GM12874 (cell line): ENCODE data around the gene SPINK4.

Source experiments
- TF ChIP-seq, protein P1 (sequence below): IDR thresholded peaks from 2 replicates; pipeline ENCODE4 v1.5.1; 2011; ENCODE audit warnings: low read depth, mild to moderate bottlenecking, control low read depth, low read length, moderate library complexity; ENCODE audit not compliant: insufficient read depth

The SPINK4 gene

DNA sequence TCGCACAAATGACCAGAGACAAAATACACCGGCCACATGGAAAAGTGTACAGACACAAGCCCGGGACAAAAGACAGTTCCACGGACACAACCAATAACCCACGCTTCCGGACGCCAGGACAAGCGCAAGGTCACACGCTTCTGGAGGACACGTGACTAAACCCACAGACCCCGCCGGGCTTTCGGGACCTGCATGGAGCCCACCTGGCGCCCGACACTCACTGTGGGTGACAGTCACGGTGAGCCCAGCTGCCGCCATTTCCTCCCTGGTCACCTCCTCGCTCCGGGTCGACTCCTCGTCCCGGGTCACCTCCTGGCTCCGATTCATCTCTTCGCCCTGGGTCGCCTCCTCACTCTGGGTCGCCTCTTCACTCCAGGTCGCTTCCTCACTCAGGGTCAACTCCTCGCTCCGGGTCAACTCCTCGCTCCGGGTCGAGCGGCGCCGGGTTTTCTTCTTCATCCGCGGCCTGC is 24.1 kb downstream of the SPINK4 start:
- TF ChIP-seq, protein P1, sequence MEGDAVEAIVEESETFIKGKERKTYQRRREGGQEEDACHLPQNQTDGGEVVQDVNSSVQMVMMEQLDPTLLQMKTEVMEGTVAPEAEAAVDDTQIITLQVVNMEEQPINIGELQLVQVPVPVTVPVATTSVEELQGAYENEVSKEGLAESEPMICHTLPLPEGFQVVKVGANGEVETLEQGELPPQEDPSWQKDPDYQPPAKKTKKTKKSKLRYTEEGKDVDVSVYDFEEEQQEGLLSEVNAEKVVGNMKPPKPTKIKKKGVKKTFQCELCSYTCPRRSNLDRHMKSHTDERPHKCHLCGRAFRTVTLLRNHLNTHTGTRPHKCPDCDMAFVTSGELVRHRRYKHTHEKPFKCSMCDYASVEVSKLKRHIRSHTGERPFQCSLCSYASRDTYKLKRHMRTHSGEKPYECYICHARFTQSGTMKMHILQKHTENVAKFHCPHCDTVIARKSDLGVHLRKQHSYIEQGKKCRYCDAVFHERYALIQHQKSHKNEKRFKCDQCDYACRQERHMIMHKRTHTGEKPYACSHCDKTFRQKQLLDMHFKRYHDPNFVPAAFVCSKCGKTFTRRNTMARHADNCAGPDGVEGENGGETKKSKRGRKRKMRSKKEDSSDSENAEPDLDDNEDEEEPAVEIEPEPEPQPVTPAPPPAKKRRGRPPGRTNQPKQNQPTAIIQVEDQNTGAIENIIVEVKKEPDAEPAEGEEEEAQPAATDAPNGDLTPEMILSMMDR, result no peak

DNA sequence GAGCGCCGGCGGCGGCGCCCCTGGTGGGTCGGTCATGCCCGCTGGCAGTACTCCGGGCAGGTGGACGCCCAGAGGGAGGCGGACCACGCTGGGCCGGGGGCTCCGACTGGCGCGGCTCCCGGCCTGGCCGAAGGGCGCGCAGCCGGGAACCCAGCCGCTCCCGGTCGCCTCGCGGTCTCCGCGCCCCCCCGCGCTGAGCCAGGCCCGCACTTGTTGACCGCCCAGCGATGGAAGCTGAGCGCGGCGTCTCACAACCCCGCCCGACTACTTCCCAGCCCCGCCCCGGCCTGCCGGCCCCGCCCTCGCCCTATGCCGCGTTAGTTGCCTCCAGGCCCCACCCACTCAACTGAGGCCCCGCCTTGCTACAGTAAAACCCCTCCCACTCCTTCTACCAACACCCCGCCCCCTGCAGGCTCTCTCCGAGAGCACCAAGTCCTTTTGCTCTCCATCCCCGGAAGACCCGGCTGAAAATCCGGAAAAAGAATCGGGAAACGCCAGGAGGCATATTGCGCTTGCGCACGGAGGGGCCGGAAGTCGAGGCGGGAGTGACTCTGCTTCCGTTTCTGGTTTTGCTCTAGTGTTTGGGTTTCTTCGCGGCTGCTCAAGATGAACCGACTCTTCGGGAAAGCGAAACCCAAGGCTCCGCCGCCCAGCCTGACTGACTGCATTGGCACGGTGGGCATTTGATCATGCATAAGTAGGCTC is 24.7 kb downstream of the SPINK4 start, which contains the start of the genes BAG1 and CHMP5:
TSS of gene BAG1 (minus strand) at position 236 of the 705 bp plus-strand sequence.
TSS of gene CHMP5 (plus strand) at position 577 of the 705 bp plus-strand sequence. CDS start at position 607, 30 bp downstream.
- TF ChIP-seq, protein P1, result peak; percentile 3; the same call in 1 of the 2 replicates

DNA sequence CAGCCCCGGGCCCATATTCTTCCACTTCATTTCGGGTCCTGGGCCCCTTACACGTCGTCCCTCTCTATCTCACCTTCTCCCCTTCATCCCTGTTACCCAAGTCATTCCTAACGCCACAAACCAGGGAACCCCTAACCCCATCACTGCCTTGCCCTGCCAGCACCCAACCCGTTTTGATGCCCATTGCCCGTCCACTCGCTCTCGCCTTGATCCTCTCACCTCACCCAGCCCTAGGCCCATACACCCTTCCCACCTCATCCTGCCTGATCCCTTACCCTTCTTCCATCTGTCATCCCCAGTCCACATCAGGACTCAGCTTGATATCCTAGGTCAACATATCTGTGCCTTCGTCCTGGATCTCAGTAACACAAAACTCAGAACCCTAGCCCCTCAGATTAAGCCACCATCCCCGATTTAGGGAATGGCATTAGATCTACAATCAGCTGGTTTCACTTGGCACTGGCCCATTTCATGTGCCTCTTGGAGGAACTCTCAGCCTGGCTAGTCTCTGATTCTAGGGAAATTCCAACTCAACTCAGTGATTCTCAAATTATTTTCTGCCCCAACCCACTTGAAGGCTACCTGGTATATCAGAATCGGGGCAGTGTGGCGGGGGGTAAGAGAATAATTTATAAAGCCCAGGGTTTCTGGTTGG is 25.4 kb downstream of the SPINK4 start:
- TF ChIP-seq, protein P1, result no peak

DNA sequence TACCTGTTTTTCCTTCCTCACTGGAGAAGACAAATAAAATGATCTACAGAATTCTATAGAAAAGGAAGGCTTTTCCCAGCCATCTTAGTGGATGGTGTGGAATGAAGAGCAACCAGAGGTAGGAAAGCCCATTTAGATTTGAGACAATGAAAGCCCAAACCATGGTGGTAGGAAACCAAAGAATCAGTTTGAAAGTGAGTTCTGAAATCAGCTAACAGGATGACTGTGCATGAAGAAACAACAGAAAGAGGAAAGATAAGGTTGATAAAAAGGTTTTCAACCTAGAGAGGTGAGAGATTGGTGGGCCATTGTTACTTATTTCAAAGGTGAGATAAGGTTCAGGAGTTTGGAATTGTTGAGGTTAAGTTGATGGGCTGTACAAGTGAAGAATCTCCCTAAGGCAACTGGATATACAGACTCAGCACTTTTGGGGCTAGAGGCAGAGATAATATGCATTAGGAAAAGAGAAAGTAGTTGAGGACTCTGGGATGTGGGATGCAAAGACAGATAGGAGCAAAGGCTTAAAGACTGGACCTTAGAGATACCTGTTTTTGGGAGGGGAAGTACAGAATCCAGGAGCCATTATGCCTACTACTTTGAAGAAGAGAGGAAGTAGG is 27.3 kb downstream of the SPINK4 start:
- TF ChIP-seq, protein P1, result no peak

DNA sequence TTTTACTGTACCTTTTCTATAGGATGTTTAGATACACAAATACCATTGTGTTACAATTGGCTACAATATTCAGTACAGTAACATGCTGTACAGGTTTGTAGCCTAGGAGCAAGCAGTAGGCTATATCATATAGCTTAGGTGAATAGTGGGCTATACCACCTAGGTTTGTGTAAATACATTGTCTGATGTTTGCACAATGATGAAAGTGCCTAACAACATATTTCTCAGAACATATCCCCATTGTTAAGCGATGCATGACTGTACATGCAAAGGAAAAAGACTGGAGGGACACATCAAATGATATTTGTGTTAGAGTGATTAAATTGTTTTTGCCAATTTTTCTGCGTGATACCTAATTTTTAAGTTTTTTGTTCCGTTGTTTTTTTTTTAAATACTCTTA is 30.2 kb downstream of the SPINK4 start:
- TF ChIP-seq, protein P1, result no peak

DNA sequence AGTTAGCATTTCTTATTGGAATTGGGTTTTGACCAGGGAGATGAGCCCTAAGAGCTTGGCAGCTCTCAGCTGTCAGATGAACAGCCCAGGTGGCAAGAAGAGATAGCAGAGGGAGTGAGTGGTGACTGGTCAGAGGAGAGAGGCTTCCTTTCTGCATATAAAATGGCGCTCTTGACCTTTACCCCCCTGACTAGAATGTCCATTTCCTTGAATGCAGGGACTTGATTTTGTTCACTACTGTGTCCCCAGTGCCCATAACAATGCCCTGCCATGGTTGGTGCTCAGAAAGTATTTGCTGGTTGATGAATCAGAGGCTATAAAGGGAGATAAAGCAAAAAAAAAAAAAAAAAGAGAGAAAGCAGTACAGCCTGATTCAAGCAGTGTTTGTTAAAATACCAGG is 32.1 kb downstream of the SPINK4 start:
- TF ChIP-seq, protein P1, result no peak
